ENCODE measurements around the gene DDX49.

DNA sequence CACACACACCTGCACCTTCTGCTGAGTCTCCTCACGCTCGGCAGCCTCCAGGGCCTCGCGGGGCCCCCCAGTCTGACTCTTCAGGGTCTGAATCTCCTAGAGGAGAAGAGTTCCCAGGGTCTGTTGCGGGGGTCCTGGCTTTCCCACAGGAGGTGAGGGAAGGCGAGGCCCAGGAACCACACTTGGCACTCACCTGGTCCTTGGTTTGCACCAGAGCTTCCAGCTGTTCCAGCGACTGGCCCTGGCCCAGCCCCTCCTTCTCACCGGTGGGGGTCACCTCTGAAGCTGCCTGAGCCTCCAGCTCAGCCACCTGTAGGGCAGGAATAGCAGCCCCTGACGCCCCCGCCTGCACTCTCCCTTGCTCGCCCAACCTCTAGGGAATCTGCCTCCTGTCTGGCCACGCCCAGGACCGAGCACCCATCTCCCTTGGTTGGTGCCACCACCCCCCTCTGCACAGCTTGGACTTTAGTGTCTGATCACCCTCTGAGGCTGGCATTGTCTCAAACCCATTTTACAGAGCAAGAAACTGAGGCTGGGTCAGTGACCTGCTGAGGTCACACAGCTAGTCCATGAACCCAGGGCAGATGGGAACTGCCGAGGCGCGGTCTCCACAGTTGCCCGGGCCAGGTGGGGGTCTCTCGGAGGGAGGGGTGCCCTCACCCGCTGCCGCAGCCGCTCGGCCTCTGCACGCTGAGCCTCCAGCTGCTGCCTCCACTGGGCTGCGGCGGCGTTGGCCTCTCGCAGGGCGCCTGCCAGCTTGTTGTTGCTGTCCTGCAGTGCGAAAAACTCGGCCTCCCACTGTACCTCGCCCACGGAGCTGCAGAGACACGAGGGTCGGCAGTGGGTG lies 12.0 kb downstream of the DDX49 start:
- TF ChIP-seq, protein P1, sequence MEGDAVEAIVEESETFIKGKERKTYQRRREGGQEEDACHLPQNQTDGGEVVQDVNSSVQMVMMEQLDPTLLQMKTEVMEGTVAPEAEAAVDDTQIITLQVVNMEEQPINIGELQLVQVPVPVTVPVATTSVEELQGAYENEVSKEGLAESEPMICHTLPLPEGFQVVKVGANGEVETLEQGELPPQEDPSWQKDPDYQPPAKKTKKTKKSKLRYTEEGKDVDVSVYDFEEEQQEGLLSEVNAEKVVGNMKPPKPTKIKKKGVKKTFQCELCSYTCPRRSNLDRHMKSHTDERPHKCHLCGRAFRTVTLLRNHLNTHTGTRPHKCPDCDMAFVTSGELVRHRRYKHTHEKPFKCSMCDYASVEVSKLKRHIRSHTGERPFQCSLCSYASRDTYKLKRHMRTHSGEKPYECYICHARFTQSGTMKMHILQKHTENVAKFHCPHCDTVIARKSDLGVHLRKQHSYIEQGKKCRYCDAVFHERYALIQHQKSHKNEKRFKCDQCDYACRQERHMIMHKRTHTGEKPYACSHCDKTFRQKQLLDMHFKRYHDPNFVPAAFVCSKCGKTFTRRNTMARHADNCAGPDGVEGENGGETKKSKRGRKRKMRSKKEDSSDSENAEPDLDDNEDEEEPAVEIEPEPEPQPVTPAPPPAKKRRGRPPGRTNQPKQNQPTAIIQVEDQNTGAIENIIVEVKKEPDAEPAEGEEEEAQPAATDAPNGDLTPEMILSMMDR (IDR thresholded peaks at IDR 0.05; ENCODE audit: insufficient read depth, low read depth, low read length): no peak
- no peak for TF ChIP-seq EZH2 (IDR thresholded peaks at IDR 0.05; ENCODE audit: insufficient read depth, low read length)
